ENCODE measurements around the gene CDCA3. TPM values are rescaled to one million over a fixed set of nuclear protein-coding genes. Genes with fewer than 3 reads are reported as not detected.
"Not testable (repeated sequence)": the region's sequence is repeated elsewhere in the genome, so short reads cannot be mapped to it uniquely, and the experiment has no call there.

Gene CDCA3
- total RNA-seq, 4 donors from 2014 or later, result 0.73 to 1.3 (median 0.90) TPM

GRCh38 chr12:6867413-6868210 lies 16.5 kb upstream of the CDCA3 start, which contains the start of gene TPI1:
Gene TPI1 (plus strand): TSS chr12:6867531. CDS start chr12:6867567, 36 bp downstream.
- Histone ChIP-seq H3K4me3 (replicated peaks in 1 of 3) (peak within 1 kb of the TSS; percentile 61 to 100 (median 99)), H3K36me3 (peaks cover 32 to 37% of the 10 kb centered on the region in 2 donors), H3K27me3 (no peaks in the 10 kb centered on the region), H3K9me3 (no peaks in the 10 kb centered on the region), H3K4me1 (peaks cover 26 to 37% of the 10 kb centered on the region in 2 donors), H3K27ac (peak within 1 kb of the TSS; percentile 84 to 98 (median 92))
- WGBS, 2 donors, result 1% methylated on average over 38 of the region's 86 CpGs; no CpG with 5 or more reads in 1 of the 2 donors
- TF ChIP-seq, protein P1, sequence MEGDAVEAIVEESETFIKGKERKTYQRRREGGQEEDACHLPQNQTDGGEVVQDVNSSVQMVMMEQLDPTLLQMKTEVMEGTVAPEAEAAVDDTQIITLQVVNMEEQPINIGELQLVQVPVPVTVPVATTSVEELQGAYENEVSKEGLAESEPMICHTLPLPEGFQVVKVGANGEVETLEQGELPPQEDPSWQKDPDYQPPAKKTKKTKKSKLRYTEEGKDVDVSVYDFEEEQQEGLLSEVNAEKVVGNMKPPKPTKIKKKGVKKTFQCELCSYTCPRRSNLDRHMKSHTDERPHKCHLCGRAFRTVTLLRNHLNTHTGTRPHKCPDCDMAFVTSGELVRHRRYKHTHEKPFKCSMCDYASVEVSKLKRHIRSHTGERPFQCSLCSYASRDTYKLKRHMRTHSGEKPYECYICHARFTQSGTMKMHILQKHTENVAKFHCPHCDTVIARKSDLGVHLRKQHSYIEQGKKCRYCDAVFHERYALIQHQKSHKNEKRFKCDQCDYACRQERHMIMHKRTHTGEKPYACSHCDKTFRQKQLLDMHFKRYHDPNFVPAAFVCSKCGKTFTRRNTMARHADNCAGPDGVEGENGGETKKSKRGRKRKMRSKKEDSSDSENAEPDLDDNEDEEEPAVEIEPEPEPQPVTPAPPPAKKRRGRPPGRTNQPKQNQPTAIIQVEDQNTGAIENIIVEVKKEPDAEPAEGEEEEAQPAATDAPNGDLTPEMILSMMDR (IDR thresholded peaks at IDR 0.05), result no peak
- peak; percentile 95 to 99 for TF ChIP-seq POLR2A (IDR thresholded peaks at IDR 0.05)
- peak; percentile 80 to 81 for DNase-seq
- intact Hi-C loops (cut with DNase I), result loop anchor here (2.0 kb wide), 1 partner anchor 71 kb away; no protein-coding TSS in a partner anchor

GRCh38 chr12:6866920-6867412 lies 15.9 kb upstream of the CDCA3 start:
- intact Hi-C loops (cut with DNase I), result no loop called here
- Histone ChIP-seq H3K4me1 (peaks cover 24 to 34% of the 10 kb centered on the region in 2 donors), H3K9me3 (no peaks in the 10 kb centered on the region), H3K4me3 (replicated peaks in 1 of 3) (peak overlapping the region in 2 of 3 donors; percentile 46 to 100), H3K36me3 (peaks cover 39 to 41% of the 10 kb centered on the region in 2 donors), H3K27ac (peak overlapping the region; percentile 84 to 98 (median 92)), H3K27me3 (no peaks in the 10 kb centered on the region)
- no peak for DNase-seq
- WGBS, 2 donors, result 0 to 3% methylated on average over 10 to 14 of the region's 33 CpGs
- TF ChIP-seq POLR2A (IDR thresholded peaks at IDR 0.05), result no peak
- TF ChIP-seq, protein P1 (IDR thresholded peaks at IDR 0.05), result peak in 1 of 6 experiments; percentile 15

DNA sequence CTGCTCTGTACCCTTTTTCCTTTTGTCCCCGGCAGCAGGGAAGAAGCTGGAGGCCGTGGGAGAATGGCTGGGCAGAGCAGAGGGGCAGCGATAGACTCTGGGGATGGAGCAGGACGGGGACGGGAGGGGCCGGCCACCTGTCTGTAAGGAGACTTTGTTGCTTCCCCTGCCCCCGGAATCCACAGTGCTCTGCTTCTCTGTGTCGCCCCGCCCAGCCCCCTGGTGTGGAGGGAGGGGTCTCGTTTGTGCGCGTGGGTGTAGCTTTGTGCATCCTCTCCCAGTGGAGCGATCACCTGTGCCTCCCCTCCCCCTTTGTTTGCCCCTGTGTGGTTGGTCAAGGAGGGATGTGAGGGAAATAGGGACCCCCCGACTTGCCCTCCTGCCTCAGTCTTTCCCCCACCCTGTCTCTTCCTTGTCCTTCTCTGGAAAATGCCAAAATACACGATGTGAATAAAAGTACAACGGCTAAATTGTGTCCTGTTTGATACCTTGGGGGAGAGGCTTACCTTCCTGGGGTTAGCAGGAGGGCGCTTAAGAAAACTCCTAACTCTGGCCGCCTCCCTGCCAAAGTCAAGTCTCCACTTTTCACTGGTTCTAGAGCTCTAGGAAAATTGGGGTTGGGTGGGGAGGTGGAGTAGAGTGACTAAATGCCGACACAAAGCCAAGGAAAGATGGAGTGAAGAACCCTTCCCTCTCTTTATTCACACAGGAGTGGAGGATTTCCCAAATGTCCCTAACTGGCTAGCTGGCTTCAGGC lies 15.3 kb upstream of the CDCA3 start:
- DNase-seq, result no peak

GRCh38 chr12:6865307-6865706 lies 14.2 kb upstream of the CDCA3 start:
- intact Hi-C loops (cut with DNase I); H3K4me3 ChIP-seq (replicated peaks in 1 of 3); DNase-seq; H3K27ac ChIP-seq; H3K27me3 ChIP-seq; H3K9me3 ChIP-seq: not testable (repeated sequence)
- Histone ChIP-seq H3K4me1 (peaks cover 16 to 23% of the 10 kb centered on the region in 2 donors), H3K36me3 (peaks cover 49 to 50% of the 10 kb centered on the region in 2 donors)
- WGBS, 2 donors, result 88 to 98% methylated on average over 5 of the region's 5 CpGs

More for the DNA sequence above, 15.3 kb upstream of the CDCA3 start:
- Histone ChIP-seq H3K27me3 (no peaks in the 10 kb centered on the region), H3K4me1 (peaks cover 17 to 28% of the 10 kb centered on the region in 2 donors), H3K27ac (peak overlapping the region in 2 of 3 donors; percentile 84 to 98), H3K9me3 (no peaks in the 10 kb centered on the region), H3K4me3 (replicated peaks in 1 of 3) (peak overlapping the region in 1 of 3 donors; percentile 100), H3K36me3 (peaks cover 42 to 45% of the 10 kb centered on the region in 2 donors)
- WGBS, 2 donors, result 77 to 78% methylated on average over 17 to 19 of the region's 19 CpGs
- intact Hi-C loops (cut with DNase I), result no loop called here
- TF ChIP-seq, protein P1 (IDR thresholded peaks at IDR 0.05), result no peak
- no peak for TF ChIP-seq POLR2A (IDR thresholded peaks at IDR 0.05)

- intact Hi-C loops (cut with DNase I), result no loop called here
These were observed 12.7 kb upstream of the CDCA3 start for GRCh38 chr12:6863586-6864321.

More at GRCh38 chr12:6863586-6864321, 12.7 kb upstream of the CDCA3 start:
- no peak for DNase-seq
- Histone ChIP-seq H3K36me3 (peaks cover 48 to 58% of the 10 kb centered on the region in 2 donors), H3K27ac (no peak overlapping the region), H3K4me1 (peaks cover 10 to 11% of the 10 kb centered on the region in 2 donors), H3K9me3 (no peaks in the 10 kb centered on the region), H3K27me3 (no peaks in the 10 kb centered on the region), H3K4me3 (replicated peaks in 1 of 3) (no peak overlapping the region)
- TF ChIP-seq, protein P1 (IDR thresholded peaks at IDR 0.05), result no peak
- no peak for TF ChIP-seq POLR2A (IDR thresholded peaks at IDR 0.05)
- WGBS, 2 donors, result 94 to 100% methylated on average over 8 to 16 of the region's 16 CpGs

Data from thyroid gland (tissue), 4 donors.